SH-SY5Y (cell line): ENCODE measurements around the gene RFC3.

Experiments used
- GATA2 ChIP-seq: IDR thresholded peaks from 2 replicates; pipeline ENCODE4 v1.6.1; 2011; ENCODE audit warnings: mild to moderate bottlenecking, low read depth, low read length
- GATA3 ChIP-seq: IDR thresholded peaks from 2 replicates; pipeline ENCODE4 v1.6.1; 2011; ENCODE audit warnings: low read depth, mild to moderate bottlenecking, low read length, moderate library complexity

GRCh38 chr13:33865945-33866344, 48.0 kb downstream of the RFC3 start:
- no peak for TF ChIP-seq GATA3
- no peak for TF ChIP-seq GATA2
